HG03469 (cell line): ENCODE measurements around the gene CSTF2T.

Experiments used
- ATAC-seq: cut with Tn5 transposase; IDR thresholded peaks from one replicate; pipeline ENCODE4 v1.9.1; 2021; ENCODE audit warnings: mild to moderate bottlenecking, moderate library complexity, moderate number of reproducible peaks; ENCODE audit not compliant: unreplicated experiment

Gene CSTF2T

GRCh38 chr10:51699475-51700227, at the start of gene CSTF2T:
Gene CSTF2T (minus strand): TSS chr10:51699595. CDS start chr10:51699549, 46 bp downstream.
- ATAC-seq, result peak; percentile 89

DNA sequence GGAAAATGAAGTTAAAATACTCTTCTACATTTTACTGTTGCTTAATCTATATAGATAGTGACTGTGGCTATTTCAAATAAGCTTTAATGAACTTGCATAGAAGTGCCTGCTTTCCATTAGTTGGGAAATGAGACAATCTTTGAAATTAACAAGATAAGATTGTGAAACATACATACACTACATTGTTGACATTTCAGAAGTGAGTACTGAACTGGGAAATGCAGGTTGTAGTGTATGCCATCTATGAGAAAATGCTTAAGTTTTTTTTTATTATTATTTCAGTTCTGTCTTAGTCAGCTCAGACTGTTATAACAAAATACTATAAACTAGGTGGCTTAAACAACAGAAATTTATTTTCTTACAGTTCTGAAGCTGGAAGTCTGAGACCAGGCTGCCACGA, 49.6 kb upstream of the CSTF2T start:
- ATAC-seq, result no peak

- no peak for ATAC-seq
Observed at GRCh38 chr10:51747216-51747615, 47.8 kb upstream of the CSTF2T start.

GRCh38 chr10:51745397-51745796, 46.0 kb upstream of the CSTF2T start:
- ATAC-seq, result no peak

GRCh38 chr10:51744235-51745000, 45.0 kb upstream of the CSTF2T start:
- no peak for ATAC-seq

- ATAC-seq, result peak; percentile 92
Observed at GRCh38 chr10:51743146-51743545, 43.8 kb upstream of the CSTF2T start.

DNA sequence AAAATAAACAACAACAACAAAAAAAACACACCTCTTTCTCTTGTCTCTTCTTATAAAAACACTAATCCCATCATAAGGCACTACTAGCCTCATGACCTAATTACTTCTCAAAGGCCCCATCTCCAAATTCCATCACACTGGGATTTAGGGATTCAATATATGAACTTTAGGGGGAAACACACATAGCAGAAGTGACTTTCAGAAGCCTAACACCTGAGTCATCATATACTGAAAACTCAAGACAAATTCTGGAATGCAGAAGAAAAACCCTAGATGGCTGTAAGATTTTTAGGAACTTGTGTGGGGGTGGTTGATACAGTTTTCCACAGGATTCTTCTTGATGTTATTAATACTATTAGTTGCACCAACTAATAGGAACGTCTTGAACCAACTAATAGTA, 33.7 kb upstream of the CSTF2T start:
- ATAC-seq, result no peak

- ATAC-seq, result no peak
Observed at GRCh38 chr10:51729822-51730555, 30.6 kb upstream of the CSTF2T start.

DNA sequence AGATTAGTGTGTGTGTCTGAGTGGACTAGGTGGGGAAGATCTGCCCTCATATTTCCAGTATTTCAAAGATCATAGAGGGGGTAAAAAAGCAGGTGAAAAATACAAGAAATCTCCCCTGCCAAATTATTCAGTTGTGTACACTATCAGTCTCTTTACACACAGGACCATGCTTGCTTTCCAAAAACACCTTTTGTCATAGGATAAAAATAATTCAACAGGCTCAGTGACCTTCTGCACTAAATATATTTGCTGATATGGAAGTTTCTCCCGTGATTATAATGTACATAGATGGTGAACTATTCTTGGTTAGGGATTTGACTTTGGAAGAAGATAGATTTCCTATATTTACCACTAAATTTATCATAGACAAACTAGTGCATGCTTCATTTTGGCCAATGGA, 24.6 kb upstream of the CSTF2T start:
- no peak for ATAC-seq

DNA sequence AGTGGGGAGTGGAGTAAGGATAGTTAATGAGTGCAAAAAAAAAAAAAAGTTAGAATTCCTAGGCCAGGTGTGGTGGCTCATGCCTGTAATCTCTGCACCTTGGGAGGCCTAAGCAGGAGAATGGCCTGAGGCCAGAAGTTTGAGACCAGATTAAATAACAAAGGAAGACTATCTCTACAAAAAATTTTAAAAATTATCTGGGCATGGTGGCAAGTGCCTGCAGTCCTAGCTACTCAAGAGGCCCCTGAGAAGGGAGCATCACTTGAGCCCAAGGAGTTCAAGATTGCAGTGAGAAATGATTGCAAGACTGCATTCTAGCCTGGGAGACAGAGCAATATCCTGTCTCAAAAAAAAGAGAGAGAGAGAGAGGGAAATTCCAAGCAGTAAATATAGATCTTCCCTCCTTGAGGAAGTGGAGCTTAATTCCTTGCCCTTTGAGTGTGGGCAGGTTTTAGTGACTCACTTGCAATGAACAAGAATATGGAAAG, 19.5 kb upstream of the CSTF2T start:
- ATAC-seq, result no peak

- ATAC-seq, result no peak
Observed at GRCh38 chr10:51716981-51717380, 17.6 kb upstream of the CSTF2T start.

- ATAC-seq, result no peak
Observed at GRCh38 chr10:51711519-51711891, 12.1 kb upstream of the CSTF2T start.

DNA sequence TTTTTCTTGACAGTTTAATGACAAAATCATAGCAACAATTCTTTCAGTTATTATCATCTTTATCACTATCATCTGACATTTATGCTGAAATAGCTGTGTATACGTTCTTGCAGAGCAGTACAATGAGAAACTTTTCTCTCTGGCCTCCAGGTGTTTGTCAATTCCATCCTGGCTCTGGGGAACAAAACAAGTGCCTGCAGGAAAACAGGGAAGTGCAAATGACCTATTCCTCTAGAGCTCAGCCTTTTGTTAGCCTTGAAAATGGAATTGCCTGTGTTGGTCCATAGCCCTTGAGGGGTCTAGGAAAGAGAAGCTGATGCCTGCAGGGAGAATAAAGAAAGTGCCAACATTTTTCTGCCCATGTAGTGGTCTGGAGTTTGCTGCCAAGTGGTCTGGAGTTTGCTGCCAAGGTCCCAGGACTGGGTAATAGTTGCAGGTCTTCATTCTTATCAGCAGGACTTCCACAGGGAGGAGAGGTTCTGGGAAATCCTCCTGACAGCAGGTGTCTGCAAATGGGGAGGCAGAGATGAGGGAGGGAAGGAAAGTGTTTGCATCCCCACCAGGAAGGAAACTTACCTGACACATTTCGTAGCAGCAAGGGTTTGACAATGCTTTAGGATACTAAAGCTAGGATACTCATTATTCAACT, 10.1 kb upstream of the CSTF2T start:
- no peak for ATAC-seq

DNA sequence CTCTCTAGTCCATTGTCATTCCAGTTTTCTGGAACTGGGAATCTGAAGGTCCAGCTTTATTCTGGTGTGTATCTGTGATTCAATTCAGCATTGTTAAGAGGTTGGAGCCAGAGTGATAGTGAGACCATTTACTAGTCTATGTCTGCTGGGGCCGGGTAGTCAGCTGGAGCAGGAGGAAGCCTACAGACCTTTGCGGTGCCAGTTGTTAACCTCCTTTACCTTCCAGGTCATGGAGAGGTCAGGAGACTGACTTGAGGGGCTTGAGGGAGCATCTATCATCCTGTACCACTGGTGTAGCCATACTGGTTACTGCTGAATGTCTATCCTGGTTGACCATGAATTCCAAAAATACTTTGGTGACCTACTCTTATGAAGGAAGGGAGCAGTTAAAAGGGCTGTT, 9.2 kb upstream of the CSTF2T start:
- ATAC-seq, result no peak

DNA sequence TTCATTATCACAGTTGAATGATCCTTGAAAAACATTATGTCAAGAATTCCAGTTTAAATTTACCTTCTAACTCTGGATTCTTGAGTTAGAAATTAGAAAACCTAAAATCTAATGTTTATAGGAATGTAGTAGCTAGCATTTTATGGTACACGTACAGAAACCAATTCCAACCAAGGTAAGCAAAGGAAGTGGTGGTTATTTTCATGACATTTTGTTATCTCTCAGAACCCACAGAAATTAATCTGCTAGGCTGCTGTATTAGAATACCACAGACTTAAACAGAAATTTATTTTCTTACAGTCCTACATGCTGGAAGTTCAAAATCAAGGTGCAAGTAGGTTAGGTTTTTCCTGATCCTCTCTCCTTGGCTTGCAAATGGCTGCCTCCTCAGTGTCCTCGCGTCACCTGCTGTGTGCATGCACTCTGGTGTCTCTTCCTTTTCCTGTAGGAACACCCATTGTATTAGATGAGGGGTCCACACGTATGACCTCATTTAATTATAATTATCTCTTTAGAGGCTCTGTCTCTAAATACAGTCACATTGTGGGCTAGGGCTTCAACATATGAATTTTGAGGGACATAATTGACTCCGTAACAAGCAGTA, 8.5 kb upstream of the CSTF2T start:
- ATAC-seq, result no peak

GRCh38 chr10:51707392-51707791, 8.0 kb upstream of the CSTF2T start:
- no peak for ATAC-seq

GRCh38 chr10:51706225-51706624, 6.8 kb upstream of the CSTF2T start:
- ATAC-seq, result no peak

DNA sequence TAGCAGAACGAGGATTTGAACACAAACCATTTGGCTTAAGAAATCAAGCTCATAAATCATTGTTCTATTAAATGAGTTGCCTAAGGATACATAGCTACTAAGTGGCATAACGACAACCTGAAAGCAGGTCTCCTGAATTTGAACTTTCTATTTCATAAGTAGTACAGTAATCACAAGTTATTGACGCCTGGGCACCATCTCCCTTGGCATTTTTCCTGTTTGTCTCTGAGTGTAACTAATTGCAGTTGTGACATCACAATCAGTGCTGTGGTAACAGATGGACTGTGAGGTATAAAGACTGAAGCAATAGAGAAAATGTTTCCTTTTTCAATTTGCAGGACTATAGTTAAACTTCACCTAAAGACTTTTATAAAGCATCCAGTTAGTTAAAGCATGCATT, 6.4 kb upstream of the CSTF2T start:
- ATAC-seq, result no peak

DNA sequence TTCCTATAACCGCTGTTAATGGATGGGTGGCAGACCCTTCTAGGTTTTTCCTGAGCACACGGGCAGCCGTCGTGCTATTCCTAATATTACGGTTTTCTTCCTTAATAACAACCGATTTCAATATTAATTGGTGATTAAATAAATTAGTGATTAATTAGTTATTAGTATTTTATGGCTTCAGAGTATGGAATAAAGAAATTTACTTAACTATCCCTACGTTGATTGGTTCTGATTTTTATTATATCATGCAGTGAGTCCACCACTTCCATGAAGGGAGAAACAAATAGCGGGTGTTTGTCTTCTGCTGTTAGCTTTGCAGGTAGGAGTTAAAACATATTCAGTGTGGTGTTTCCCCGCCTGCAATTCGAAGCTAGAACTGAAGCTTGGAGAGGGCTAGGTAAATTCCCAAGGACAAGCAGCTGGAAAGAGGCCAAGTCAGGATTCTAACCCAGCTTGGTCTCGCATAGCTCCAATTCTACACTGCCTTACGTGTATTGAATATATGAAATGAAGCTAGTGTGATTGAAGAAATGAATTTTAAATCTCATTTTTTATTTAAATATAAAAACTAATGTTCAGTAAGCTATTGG, 928 bp upstream of the CSTF2T start:
- no peak for ATAC-seq

GRCh38 chr10:51699145-51699474, 285 bp downstream of the CSTF2T start:
- ATAC-seq, result peak; percentile 14
